DMS 273 (cell line): Measurements from ENCODE around the gene ZSCAN18.

Experiments
- DNase-seq: peaks from one replicate; lab custom pipeline; 2025; ENCODE audit not compliant: unreplicated experiment; lab: John Stamatoyannopoulos, UW

ZSCAN18 gene

DNA sequence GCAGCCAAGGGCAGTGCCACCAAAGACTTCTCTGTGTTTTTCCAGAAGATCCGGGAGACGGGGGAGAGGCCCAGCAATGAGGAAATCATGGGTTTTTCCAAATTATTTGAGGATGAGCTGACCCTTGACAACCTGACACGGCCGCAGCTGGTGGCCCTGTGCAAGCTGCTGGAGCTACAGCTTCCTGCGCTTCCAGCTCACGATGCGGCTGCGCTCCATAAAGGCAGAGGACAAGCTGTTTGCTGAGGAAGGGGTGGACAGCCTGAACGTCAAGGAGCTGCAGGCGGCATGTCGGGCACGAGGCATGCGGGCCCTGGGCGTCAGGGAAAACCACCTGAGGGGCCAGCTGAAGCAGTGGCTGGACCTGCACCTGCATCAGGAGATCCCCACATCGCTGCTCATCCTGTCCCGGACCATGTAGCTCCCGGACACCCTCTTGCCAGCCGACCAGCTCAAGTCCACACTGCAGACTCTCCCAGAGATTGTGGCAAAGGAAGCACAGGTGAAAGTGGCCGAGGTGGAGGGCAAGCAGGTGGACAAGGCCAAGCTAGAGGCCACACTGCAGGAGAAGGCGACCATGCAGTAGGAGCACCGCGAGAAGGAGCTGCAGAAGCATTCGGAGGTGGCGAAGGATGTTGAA, 52.5 kb downstream of the ZSCAN18 start:
- DNase-seq, result no peak

DNA sequence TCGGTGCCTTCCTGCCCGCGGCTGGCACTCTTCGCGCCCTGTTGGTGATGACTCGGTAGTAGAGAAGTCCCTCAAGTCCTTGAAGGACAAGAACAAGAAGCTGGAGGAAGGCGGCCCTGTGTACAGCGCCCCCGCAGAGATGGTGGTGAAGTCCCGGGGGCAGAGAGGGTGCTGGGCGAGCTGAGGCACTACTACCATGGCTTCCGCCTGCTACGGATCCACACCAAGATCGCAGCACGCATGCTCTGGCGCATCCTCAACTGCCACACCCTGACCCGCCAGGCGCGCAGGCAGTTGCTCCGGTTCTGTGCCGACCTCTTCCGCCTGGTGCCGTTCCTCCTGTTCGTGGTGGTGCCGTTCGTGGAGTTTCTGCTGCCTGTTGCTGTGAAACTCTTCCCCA, 53.1 kb downstream of the ZSCAN18 start:
- no peak for DNase-seq

DNA sequence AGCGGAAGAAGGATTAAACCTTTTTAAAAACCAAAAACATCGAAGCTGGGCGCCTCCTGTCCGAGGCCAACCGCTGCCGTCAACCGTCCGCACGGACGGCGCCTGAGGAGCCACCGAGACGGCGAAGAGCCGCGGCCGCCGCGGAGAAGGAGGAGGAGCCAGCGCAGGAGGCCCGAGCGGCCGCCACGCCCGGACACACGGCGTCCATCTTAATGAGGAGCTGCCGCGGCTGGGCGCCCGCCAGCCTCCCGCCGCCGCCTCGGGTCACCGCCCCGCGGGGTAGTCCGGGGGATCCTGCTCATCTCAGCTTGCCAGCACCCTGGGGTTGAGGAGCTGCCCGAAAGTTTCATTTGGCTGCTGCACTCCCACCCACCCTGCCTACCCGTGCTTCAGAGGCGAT, 53.6 kb downstream of the ZSCAN18 start:
- no peak for DNase-seq

DNA sequence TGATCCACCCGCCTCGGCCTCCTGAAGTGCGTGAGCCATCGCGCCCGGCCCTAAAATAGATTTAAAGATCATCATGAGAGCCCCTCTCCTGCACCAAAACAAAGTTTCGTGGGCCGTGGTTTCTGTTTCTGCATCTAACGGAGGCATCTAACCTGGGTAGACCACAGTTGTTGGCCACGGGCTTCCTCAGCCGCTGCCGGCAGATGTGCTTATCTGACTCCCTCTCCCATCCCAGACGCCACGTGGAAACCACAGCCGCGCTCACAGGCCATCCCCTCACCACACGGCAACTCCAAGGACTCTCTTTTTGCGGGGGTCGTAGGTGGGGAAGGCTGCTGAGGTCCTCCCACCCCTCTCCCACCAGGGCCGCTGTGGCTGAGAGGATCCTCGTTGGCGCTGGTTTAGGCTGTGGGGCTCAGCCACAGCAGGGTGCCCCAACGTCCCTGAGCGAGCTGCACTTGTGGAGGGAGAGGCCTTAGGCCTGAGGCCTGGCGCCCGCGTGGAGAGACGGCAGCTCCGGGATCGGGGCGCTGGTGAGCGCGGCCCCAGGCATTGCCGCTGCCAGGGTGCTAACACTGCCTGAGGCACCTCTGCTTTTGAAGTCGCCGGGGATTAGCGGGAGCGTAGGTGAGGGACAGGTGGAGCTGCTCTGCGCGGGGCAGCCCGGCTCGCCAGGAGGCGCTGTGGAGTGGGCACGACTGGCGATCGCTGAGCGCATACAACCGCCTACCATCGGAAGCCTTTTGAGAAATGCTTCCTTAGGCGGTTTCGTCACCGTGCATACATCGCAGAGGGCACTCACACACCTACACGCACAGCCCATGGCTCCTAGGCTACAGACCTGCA, 55.3 kb downstream of the ZSCAN18 start:
- DNase-seq, result no peak

DNA sequence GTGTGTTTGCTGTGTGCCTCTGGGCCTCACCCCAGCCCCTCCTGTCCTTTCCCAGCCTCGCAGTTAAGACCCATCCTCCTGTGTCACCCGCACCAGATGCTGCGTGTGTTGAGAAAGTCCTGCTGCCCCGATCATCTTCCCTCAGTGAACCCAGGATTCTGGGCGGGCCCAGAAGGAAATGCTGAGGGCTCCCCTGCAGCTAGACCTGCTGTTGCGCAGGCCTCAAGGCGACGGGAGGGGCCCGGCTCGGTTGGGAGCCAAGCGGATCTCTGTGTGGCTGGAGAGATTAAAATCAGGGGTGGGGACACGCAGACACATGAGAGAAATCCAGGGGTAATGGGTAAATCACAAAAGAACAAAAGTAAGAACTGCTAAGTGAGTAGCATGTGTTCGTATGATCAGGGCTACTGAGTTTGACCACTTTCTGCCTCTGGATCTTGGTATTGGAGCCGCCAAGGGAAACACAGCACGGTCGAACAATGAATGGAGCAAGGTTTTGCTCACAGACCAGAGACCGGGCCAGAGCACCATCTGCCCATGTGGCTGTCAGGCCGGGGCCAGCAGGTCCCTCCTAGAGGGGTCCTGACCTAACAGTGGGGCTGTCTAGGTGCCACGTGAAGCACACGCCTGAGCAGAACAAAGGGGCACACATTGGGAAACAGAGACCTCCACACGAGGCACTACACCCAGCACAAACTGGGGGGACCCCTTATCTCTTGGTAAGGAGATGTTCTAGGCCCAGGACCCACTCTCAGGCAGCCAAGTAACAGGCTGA, 57.1 kb downstream of the ZSCAN18 start:
- no peak for DNase-seq

DNA sequence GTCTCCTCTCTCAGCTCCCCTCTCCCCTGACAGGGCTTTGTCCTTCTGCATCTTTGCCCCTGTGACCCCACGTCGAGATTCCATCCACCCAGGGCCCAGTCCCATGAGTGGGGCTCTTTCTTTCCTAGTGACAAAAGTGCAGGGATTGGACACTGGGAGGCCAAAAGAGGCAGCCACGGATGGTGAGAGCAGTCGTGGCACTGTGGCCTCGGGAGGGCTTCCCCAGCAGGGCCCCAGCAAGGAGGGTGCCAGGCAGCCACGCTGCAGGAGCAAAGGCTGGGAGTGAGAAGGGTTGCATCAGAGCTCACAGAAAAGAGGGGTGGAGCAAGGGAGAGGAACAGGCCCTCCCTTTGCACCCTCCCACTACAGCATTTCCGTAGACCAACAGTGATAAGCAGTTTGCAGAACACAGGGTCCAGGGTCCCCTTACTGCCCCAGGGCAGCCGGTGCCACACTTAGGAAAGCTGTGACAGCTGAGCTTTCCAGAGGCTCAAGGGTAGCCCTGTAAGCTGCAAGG, 59.3 kb downstream of the ZSCAN18 start:
- no peak for DNase-seq

DNA sequence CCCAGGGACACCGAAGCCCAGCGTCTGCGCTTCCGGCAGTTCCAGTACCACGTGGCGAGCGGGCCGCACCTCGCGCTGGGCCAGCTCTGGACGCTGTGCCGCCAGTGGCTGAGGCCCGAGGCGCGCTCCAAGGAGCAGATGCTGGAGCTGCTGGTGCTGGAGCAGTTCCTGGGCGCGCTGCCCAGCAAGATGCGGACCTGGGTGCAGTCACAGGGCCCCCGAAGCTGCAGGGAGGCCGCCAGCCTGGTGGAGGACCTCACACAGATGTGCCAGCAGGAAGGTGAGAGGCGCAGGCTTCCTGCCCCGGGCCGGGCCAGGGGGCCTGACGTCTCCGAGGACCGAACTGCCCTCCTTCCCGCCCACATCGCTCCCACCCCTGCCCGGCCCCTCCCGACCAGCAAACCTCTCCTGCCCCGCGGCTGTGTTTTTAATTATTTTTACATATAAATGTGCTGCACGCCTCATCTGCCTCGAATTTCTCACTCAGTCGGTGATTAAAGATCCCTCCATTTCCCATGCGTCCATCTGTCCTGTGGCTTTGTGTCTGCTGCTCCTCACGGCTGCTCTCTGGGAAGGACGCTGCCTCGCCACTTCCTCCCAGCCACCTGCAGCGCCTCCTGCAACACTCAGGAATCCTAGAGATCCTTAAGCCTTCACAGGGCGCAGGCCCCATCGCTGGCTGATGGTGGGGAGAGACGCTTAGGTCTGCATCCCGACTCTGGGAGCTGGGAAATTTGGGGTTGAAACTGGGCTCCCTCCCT, 59.9 kb downstream of the ZSCAN18 start:
- peak; percentile 87 for DNase-seq

DNA sequence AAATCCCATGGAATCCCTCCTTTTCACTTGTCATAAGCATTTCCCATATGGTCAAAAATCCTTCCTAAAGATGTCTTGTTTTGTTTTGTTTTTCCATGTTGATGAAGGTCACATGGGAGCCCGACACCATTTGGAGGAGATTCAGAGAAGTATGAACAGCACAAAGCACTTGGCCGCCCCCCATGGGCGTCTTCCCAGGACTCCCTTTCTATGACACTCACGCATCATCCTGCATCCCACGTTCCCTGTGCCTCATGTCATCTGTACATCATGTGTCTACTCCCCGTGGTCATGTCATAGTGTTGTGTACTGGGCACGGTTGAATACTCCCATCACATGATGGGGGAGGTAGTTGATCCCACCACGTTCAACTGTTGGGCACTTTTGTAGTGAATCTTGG, 62.2 kb downstream of the ZSCAN18 start:
- DNase-seq, result no peak

DNA sequence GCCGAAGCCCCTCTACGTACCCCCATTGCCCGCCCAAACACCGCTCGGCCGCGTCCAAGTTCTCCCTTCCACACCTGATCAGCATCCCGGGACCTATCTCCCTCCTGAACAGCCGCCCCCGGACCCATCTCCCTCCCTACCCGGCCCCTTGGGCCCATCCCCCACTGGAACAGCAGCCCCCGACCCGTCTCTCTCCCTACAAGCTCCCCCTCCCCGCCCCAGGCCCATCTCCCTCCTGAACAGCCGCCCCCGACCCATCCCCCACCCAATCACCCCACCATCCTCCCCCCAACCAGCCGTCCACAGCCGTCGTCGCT, 63.6 kb downstream of the ZSCAN18 start:
- no peak for DNase-seq
